NCI-H1092 (cell line): ENCODE results near the gene ASZ1.

Experiments
- DNase-seq: peaks from one replicate; lab custom pipeline; 2025; lab: John Stamatoyannopoulos, UW

The ASZ1 gene

GRCh38 chr7:117338020-117338419 lies 89.3 kb downstream of the ASZ1 start:
- DNase-seq: no peak

GRCh38 chr7:117333168-117333567 lies 94.1 kb downstream of the ASZ1 start:
- no peak for DNase-seq

GRCh38 chr7:117332031-117332430 lies 95.3 kb downstream of the ASZ1 start:
- no peak for DNase-seq

- no peak for DNase-seq
These were observed 101.5 kb downstream of the ASZ1 start for GRCh38 chr7:117325836-117326235.

GRCh38 chr7:117324960-117325359 lies 102.3 kb downstream of the ASZ1 start:
- DNase-seq: no peak

GRCh38 chr7:117323851-117324711 lies 103.2 kb downstream of the ASZ1 start:
- no peak for DNase-seq

DNA sequence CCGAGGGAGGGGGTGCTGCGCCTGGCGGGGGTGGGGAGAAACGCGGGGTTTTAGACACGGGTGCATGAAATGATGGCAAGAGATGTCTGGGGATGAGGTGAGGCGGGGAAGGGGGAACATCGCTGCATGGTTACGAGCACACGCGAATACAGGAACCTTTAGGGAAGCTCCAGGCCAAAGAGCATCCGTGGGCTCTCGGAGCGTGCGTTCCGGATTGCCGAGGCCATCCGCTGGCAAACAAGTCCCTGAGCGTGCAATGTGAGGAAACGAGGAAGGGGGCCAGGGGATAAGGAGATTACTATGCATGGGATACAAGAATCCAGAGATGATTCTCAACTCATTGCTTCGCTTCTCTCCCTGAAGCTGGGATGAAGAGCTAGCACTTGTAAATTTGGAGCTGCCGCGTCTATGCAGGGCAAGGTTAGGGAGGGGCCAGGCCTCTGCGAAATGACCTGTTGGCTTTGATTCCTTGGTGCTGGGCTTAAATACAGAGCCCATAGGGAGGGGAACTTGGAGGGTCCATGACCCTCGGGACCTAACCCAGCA lies 103.9 kb downstream of the ASZ1 start:
- no peak for DNase-seq

DNA sequence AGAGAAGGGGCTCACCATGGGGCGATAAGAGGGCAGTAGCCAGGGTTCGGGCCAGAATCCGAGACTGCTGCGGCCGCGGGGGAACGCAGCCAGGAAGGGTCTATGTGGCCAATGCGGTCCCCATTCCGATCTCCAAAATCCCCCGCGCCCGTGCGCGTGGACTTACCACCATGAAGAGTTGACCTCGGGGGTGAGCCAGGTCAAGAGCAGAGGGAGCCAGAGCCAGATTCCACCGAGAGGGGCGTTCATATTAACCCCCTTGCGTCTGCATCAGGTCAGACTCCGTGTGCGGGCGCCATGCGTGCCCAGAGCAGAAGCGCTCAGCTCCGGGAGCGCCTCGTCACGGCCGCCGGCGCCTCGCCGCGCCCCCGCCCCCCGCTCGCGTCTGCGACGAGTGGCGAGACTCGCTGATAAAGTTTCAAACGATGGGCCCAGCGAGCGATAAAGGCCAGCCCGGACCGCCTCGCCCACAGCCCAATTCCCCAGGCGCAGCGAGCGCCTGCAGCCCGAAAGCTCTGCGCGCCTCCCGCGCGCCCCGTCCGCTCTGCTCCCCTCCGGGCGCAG lies 104.5 kb downstream of the ASZ1 start, which contains the start of gene WNT2:
TSS of gene WNT2 (minus strand) at position 318 of the 564 bp plus-strand sequence. CDS start at position 249, 69 bp downstream.
- DNase-seq: no peak

- DNase-seq: no peak
These were observed 106.8 kb downstream of the ASZ1 start for GRCh38 chr7:117320523-117320922.

DNA sequence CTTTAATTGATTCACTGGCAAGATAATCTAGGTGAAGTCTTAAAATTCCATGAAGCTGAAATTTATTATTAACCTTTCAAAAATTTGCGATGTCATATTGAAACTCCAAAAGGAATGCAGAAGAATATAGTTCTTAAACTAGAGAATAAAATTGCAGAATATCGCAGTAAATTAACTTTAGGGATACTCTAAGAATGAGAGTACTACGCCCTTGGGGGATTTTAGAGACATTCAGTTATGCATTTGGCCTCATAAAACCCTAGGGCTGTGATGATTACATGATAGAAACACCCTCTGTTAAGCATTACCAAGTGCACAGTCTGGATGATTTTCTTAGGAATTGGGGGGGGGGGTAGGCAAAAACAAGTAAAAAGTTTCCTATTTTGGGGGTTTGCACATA lies 108.1 kb downstream of the ASZ1 start:
- DNase-seq: no peak

- DNase-seq: no peak
These were observed 113.7 kb downstream of the ASZ1 start for GRCh38 chr7:117313582-117313981.
